AG09309 (cell line): ENCODE results near the gene CCNF.

Experiments
- DNase-seq: peaks from one replicate; pipeline ENCODE4 v3.0.0-alpha.2; 2010; ENCODE audit warnings: low read depth
- H3K4me3 ChIP-seq: 2 replicates; pipeline ENCODE4 v1.5.1; 2011; ENCODE audit warnings: mild to moderate bottlenecking, low read depth, low read length, moderate library complexity; ENCODE audit not compliant: control insufficient read depth
- TF ChIP-seq, protein P1 (sequence below): IDR thresholded peaks from 2 replicates; pipeline ENCODE4 v1.5.1; 2011; ENCODE audit warnings: mild to moderate bottlenecking, low read depth, low read length, inconsistent platforms; ENCODE audit not compliant: insufficient read depth, control insufficient read depth; ENCODE audit errors: missing control alignments

The CCNF gene

DNA sequence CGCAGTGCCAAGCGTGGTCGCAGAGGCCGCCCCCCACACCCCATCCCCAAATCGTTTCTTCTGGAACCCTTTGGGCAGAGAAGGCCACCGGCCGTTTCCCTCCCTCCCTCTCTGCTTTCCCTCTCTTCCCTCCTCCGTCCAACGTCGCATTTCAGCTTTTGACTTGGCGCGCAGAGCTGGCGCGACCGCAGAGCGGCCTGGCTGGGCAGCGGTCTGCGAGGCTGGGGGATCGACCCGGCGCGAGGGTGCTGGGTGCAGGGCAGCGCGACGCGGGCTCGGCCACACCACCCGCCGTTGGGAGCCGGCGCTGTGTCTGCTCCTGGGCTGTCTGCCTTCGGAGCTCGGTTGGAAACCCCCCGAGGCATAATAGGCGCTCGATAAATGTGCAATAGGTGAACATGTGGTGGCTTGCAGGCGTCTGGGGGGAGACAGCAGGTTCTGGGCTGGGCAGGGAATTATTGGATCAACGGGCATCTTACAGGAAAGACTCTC is 39.0 kb downstream of the CCNF start:
- TF ChIP-seq, protein P1, sequence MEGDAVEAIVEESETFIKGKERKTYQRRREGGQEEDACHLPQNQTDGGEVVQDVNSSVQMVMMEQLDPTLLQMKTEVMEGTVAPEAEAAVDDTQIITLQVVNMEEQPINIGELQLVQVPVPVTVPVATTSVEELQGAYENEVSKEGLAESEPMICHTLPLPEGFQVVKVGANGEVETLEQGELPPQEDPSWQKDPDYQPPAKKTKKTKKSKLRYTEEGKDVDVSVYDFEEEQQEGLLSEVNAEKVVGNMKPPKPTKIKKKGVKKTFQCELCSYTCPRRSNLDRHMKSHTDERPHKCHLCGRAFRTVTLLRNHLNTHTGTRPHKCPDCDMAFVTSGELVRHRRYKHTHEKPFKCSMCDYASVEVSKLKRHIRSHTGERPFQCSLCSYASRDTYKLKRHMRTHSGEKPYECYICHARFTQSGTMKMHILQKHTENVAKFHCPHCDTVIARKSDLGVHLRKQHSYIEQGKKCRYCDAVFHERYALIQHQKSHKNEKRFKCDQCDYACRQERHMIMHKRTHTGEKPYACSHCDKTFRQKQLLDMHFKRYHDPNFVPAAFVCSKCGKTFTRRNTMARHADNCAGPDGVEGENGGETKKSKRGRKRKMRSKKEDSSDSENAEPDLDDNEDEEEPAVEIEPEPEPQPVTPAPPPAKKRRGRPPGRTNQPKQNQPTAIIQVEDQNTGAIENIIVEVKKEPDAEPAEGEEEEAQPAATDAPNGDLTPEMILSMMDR = no peak
- DNase-seq = no peak
- H3K4me3 ChIP-seq = peak overlapping the region; percentile 39

DNA sequence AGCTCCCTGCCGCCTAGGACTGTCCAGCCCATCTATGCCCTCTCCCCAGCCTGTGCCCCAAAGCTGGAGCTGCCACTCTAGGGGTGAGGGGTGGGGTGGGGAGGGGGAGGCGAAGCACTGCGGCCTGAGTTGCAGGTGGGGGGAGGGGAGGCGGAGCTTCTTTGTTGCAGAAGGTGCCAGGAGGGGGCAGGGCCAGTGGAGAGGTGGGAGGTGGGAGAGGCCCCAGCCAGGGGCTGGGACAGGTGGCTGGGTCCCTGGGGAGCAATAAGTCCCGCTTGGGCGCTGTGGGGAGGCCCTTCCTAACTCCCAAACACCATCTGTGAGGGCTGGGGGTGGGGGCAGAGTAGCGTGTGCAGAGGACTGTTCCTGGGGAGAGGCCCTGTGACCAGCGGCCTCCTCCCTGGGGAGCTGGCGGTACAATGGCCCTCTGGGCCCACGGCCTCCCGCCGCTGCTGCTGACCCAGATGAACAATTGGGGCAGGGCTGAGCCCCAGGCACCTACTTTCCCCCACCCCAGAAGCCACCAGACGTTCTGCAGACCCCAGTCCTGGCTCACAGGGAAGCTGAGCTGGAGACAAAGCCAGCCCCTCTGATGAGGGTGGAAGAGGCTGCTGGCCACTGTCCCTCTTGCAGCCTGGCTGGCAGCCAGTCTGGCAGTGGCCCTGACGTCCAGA is 39.6 kb downstream of the CCNF start:
- DNase-seq = no peak
- H3K4me3 ChIP-seq = peak overlapping the region; percentile 39
- TF ChIP-seq, protein P1 = no peak

DNA sequence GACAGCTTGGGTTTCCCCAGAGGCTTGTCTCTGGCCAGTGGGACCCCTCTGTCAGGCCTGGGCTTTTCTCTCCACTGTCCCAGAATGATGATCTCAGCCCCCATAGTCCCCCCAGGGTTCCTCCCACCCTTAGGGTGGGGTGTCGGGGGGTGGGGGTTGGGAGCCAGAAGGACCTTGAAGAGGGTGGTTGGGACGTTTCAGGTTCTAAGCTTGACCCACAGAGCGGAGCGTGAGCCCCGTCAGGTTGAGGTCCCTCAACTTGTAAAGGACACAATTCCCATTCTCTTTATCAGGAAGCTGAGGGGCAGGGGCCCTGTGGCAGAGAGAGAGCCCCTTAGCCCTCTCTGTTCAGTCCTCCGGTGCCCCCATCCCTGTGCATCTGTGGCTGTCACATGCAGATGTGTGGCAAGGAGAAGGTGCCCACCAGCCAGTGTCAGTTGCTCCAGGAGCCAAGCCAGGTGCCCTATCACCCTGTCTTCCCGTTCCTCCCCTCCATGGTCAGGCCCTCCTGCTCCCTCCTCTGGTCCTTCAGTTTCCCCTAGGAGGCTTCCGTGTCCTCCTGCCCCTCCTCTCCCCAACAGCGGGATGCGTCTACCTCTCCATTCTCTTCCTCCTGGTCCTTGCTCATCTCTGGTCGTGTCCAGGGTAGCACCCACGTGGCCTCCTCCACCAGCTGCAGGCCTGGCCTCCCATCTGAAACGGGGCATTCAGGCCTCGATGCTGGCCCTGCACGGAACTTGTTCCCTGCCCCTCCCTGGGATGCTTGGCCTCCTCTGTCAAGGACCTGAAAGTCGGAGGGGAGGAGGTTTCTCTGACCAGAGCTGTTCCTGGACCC is 40.4 kb downstream of the CCNF start:
- no peak for DNase-seq
- TF ChIP-seq, protein P1 = no peak
- H3K4me3 ChIP-seq = no peak overlapping the region

DNA sequence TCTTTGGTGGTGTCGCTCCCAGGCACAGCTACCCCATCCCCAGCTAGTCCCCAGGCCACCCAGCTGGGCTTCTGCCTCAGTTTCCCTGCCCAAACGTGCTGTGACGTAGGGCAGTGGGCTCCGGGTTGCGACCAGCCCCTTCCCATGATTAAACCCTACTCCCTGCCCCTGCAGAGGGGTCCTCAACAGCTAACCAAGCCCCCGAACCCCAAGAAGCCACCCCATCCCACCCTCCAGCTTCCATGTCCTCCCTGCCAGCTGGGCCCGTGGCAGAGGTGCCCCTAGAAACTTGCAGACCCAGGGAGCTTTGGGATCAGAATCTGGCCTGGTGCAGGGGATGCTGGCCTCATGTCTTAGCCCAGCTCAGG is 41.0 kb downstream of the CCNF start:
- DNase-seq = no peak
- H3K4me3 ChIP-seq = no peak overlapping the region
- TF ChIP-seq, protein P1 = no peak

DNA sequence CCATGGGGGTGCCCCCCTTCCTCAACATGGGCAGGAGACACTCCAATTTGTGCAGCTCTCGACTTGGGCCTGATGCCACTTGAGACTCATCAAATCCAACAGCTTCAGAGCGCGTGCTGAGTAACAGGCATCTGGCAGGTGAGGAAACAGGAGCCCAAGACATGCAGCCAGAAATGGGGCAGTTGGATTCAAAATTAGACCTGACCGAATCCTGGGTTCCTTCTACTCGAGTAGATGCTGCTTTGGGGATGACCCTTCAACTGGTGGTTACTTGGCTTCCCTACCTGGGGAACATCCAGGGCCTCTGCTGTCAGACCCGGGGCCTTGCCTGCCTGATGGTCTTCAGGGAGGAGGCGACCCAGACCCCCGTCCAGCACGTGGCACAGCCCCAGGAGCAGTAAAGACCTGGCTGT is 41.4 kb downstream of the CCNF start:
- TF ChIP-seq, protein P1 = no peak
- no peak for DNase-seq
- H3K4me3 ChIP-seq = no peak overlapping the region

DNA sequence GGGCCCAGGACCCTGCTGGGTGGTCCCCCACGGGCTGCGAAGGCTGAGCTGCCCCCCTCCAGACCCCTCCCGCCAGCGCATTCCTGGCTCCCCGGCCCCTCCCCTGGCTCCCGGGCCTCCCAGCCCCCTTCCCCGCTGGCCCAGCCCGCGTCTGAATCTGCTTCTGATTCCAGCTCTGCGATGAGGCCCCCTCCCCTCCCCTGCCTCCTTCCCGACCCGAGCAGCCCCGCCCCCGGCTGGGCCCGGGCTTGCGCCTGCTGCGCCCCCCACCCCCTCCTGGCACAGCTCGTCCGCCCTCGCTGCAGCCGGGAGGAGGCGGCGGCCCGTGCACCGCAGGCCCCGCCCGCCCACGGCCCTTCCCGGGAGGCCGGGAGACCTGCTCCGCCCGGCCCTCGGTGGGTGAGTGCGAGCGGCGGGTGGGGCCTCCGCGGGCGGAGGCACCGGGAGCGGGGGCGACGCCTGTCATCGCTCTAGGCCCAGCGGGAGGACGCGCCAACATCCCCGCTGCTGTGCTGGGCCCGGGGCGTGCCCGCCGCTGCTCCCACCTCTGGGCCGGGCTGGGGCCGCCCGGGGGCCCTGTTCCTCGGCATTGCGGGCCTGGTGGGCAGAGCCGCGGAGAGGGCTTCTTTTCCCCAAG is 41.9 kb downstream of the CCNF start, which contains the start of gene NTN3:
TSS of gene NTN3 (plus strand) at position 282 of the 637 bp plus-strand sequence. CDS start 405 bp downstream, outside the sequence.
- H3K4me3 ChIP-seq = no peak within 1 kb of the TSS; the same call in none of the 2 replicates
- DNase-seq = no peak
- TF ChIP-seq, protein P1 = no peak
